WTC11 (cell line): ENCODE measurements around the gene SHTN1. TPM values are rescaled to one million over a fixed set of nuclear protein-coding genes. Genes with fewer than 3 reads are reported as not detected.

Experiments
- ATAC-seq: fragments of 200-7000 bp; cut with Tn5 transposase; 2 replicates; pipeline ENCODE4 v1.10.0; 2021; ENCODE audit warnings: mild to moderate bottlenecking, moderate library complexity
- CTCF ChIA-PET: fragments of 300-600 bp; sonication (Branson Sonifier 250); formaldehyde crosslinking; loops from one replicate; lab custom pipeline; 2021; ENCODE audit warnings: antibody characterized with exemption; lab: Charles Lee
- POLR2A ChIA-PET: fragments of 350-600 bp; sonication (Branson Sonifier 250); formaldehyde crosslinking; loops from one replicate; lab custom pipeline; 2021; ENCODE audit warnings: antibody characterized with exemption; lab: Charles Lee
- DNase-seq: peaks from one replicate; pipeline ENCODE4 v3.0.0; 2021; ENCODE audit warnings: low spot score
- H3K27ac Mint-ChIP-seq: 2 replicates; pipeline ENCODE4 v1.8.0; 2021; ENCODE audit warnings: mixed read lengths
- H3K27me3 Mint-ChIP-seq: 2 replicates; pipeline ENCODE4 v1.8.0; 2021; ENCODE audit warnings: low read depth, mild to moderate bottlenecking, moderate library complexity, mixed read lengths
- H3K36me3 Mint-ChIP-seq: 2 replicates; pipeline ENCODE4 v1.8.0; 2021; ENCODE audit warnings: mixed read lengths
- H3K4me1 Mint-ChIP-seq: 2 replicates; pipeline ENCODE4 v1.8.0; 2022; ENCODE audit warnings: mixed read lengths
- H3K4me3 Mint-ChIP-seq: 2 replicates; pipeline ENCODE4 v1.8.0; 2021; ENCODE audit warnings: mild to moderate bottlenecking, moderate library complexity, mixed read lengths
- H3K9me3 Mint-ChIP-seq: 2 replicates; pipeline ENCODE4 v1.8.0; 2021; ENCODE audit warnings: mixed read lengths
- AR ChIP-seq: fragments of 250-450 bp; sonication (Bioruptor Pico); IDR thresholded peaks from 2 replicates; pipeline ENCODE4 v1.9.0; 2021; ENCODE audit warnings: mild to moderate bottlenecking
- CREM ChIP-seq: sonication (generic); formaldehyde crosslinking; IDR thresholded peaks from 2 replicates; pipeline ENCODE4 v1.8.1; 2022; ENCODE audit warnings: mild to moderate bottlenecking, missing genetic modification reagents, moderate library complexity
- CTCF ChIP-seq: fragments of 200-600 bp; IDR thresholded peaks from 2 replicates; pipeline ENCODE4 v1.8.0; 2022; ENCODE audit warnings: antibody characterized with exemption
- ELF4 ChIP-seq: sonication (generic); formaldehyde crosslinking; IDR thresholded peaks from 2 replicates; pipeline ENCODE4 v1.8.1; 2022; ENCODE audit warnings: low read depth, mild to moderate bottlenecking, moderate library complexity, missing genetic modification reagents
- ERG ChIP-seq: fragments of 250-450 bp; sonication (Bioruptor Pico); IDR thresholded peaks from 2 replicates; pipeline ENCODE4 v1.8.0; 2021; ENCODE audit warnings: mild to moderate bottlenecking
- GABPB1 ChIP-seq: sonication (generic); formaldehyde crosslinking; IDR thresholded peaks from 2 replicates; pipeline ENCODE4 v1.8.1; 2023; ENCODE audit warnings: mild to moderate bottlenecking, missing genetic modification reagents
- HMGA2 ChIP-seq: fragments of 250-450 bp; sonication (Bioruptor Pico); IDR thresholded peaks from 2 replicates; pipeline ENCODE4 v1.4.0; 2021; ENCODE audit warnings: mild to moderate bottlenecking, moderate library complexity
- JUN ChIP-seq: sonication (generic); formaldehyde crosslinking; IDR thresholded peaks from 2 replicates; pipeline ENCODE4 v1.8.0; 2023; ENCODE audit warnings: mild to moderate bottlenecking, missing genetic modification reagents
- KAT7 ChIP-seq: sonication (generic); formaldehyde crosslinking; IDR thresholded peaks from 2 replicates; pipeline ENCODE4 v1.8.1; 2023; ENCODE audit warnings: missing genetic modification reagents, mild to moderate bottlenecking, borderline replicate concordance
- MXD4 ChIP-seq: fragments of 250-450 bp; sonication (Bioruptor Pico); IDR thresholded peaks from 2 replicates; pipeline ENCODE4 v1.8.0; 2021; ENCODE audit warnings: mild to moderate bottlenecking, moderate library complexity, borderline replicate concordance
- MYBL2 ChIP-seq: sonication (generic); formaldehyde crosslinking; IDR thresholded peaks from 2 replicates; pipeline ENCODE4 v1.8.1; 2023; ENCODE audit warnings: mild to moderate bottlenecking, moderate library complexity, missing genetic modification reagents
- NFYB ChIP-seq: sonication (generic); formaldehyde crosslinking; conservative IDR thresholded peaks from 2 replicates; pipeline ENCODE4 v1.8.0; 2022; ENCODE audit warnings: low read depth, missing genetic modification reagents
- NR3C1 ChIP-seq: sonication (generic); formaldehyde crosslinking; conservative IDR thresholded peaks from 2 replicates; pipeline ENCODE4 v1.8.1; 2023; ENCODE audit warnings: low read depth, mild to moderate bottlenecking, missing genetic modification reagents
- OVOL2 ChIP-seq: fragments of 250-450 bp; sonication (Bioruptor Pico); IDR thresholded peaks from 2 replicates; pipeline ENCODE4 v1.9.0; 2021; ENCODE audit warnings: mild to moderate bottlenecking, borderline replicate concordance
- STAT6 ChIP-seq: sonication (generic); formaldehyde crosslinking; conservative IDR thresholded peaks from 2 replicates; pipeline ENCODE4 v1.8.1; 2023; ENCODE audit warnings: mild to moderate bottlenecking, low read depth, missing genetic modification reagents, moderate library complexity
- TEAD4 ChIP-seq: sonication (generic); formaldehyde crosslinking; IDR thresholded peaks from 2 replicates; pipeline ENCODE4 v1.8.0; 2022; ENCODE audit warnings: mild to moderate bottlenecking, missing genetic modification reagents
- USF2 ChIP-seq: sonication (generic); formaldehyde crosslinking; IDR thresholded peaks from 2 replicates; pipeline ENCODE4 v1.8.1; 2023; ENCODE audit warnings: mild to moderate bottlenecking, missing genetic modification reagents, moderate library complexity
- ZBTB21 ChIP-seq: sonication (generic); formaldehyde crosslinking; IDR thresholded peaks from 2 replicates; pipeline ENCODE4 v1.8.1; 2023; ENCODE audit warnings: mild to moderate bottlenecking, missing genetic modification reagents, borderline replicate concordance
- ZNF263 ChIP-seq: sonication (generic); formaldehyde crosslinking; IDR thresholded peaks from 2 replicates; pipeline ENCODE4 v1.8.1; 2022; ENCODE audit warnings: low read depth, mild to moderate bottlenecking, moderate library complexity, missing genetic modification reagents
- ZNF396 ChIP-seq: fragments of 250-450 bp; sonication (Bioruptor Pico); IDR thresholded peaks from 2 replicates; pipeline ENCODE4 v1.8.0; 2021; ENCODE audit warnings: mild to moderate bottlenecking, moderate library complexity, borderline replicate concordance
- ZNF416 ChIP-seq: fragments of 250-450 bp; sonication (Bioruptor Pico); IDR thresholded peaks from 2 replicates; pipeline ENCODE4 v1.9.0; 2021; ENCODE audit warnings: mild to moderate bottlenecking, inconsistent platforms
- ZNF423 ChIP-seq: fragments of 250-450 bp; sonication (Bioruptor Pico); IDR thresholded peaks from 2 replicates; pipeline ENCODE4 v2.1.2; 2022; ENCODE audit warnings: mild to moderate bottlenecking, moderate library complexity
- total RNA-seq: library from RNA; stranded (reverse); gene quantifications from 3 replicates; pipeline ENCODE4 v1.2.3, GENCODE V29; 2021

Gene SHTN1
- total RNA-seq, 1 experiment from 2014 or later = 11.0 TPM

- TF ChIP-seq USF2 = no peak
- TF ChIP-seq CREM = no peak
- TF ChIP-seq AR (CRISPR knock-in tag) = no peak
- no peak for TF ChIP-seq ZNF263 (CRISPR knock-in tag)
- no peak for TF ChIP-seq ZNF396 (CRISPR knock-in tag)
- no peak for TF ChIP-seq KAT7
- TF ChIP-seq ZNF416 (CRISPR knock-in tag) = no peak
Observed at GRCh38 chr10:117000580-117000979, 4.4 kb downstream of the SHTN1 start (continued).

- H3K27ac Mint-ChIP-seq = no peak overlapping the region
- ATAC-seq = no peak
- TF ChIP-seq MYBL2 (CRISPR knock-in tag) = no peak
- no peak for TF ChIP-seq MXD4 (CRISPR knock-in tag)
- no peak for TF ChIP-seq CTCF
- TF ChIP-seq OVOL2 (CRISPR knock-in tag) = no peak
- CTCF ChIA-PET = no interaction called here
- H3K27me3 Mint-ChIP-seq = peaks cover 37% of the 10 kb centered on the region
- H3K4me1 Mint-ChIP-seq = peaks cover 12% of the 10 kb centered on the region
- no peak for DNase-seq
- POLR2A ChIA-PET = no interaction called here
- peaks cover 7% of the 10 kb centered on the region; the same call in 1 of the 2 replicates for H3K9me3 Mint-ChIP-seq
- H3K36me3 Mint-ChIP-seq = no peaks in the 10 kb centered on the region
- no peak overlapping the region for H3K4me3 Mint-ChIP-seq
Observed at GRCh38 chr10:116998172-116998571, 6.8 kb downstream of the SHTN1 start.

- Mint-ChIP-seq H3K27me3 (peaks cover 40% of the 10 kb centered on the region), H3K36me3 (no peaks in the 10 kb centered on the region), H3K27ac (no peak overlapping the region), H3K4me3 (no peak overlapping the region), H3K9me3 (peaks cover 7% of the 10 kb centered on the region; the same call in 1 of the 2 replicates), H3K4me1 (peaks cover 19% of the 10 kb centered on the region)
- CTCF ChIA-PET = no interaction called here
- ATAC-seq (no peak), DNase-seq (no peak)
- POLR2A ChIA-PET = no interaction called here
- TF ChIP-seq ZNF423 (CRISPR knock-in tag) (no peak), NFYB (CRISPR knock-in tag) (no peak)
Observed at GRCh38 chr10:116997015-116997414, 8.0 kb downstream of the SHTN1 start.

- POLR2A ChIA-PET = no interaction called here
- DNase-seq = no peak
- TF ChIP-seq ELF4 (CRISPR knock-in tag) (no peak), NFYB (CRISPR knock-in tag) (no peak), TEAD4 (no peak), HMGA2 (no peak), STAT6 (CRISPR knock-in tag) (no peak), ERG (CRISPR knock-in tag) (no peak), JUN (CRISPR knock-in tag) (no peak), ZBTB21 (no peak), GABPB1 (CRISPR knock-in tag) (no peak), NR3C1 (CRISPR knock-in tag) (no peak)
Observed at GRCh38 chr10:116995648-116996047, 9.3 kb downstream of the SHTN1 start.

More at GRCh38 chr10:116995648-116996047, 9.3 kb downstream of the SHTN1 start:
- H3K4me1 Mint-ChIP-seq = peaks cover 28% of the 10 kb centered on the region
- peak; percentile 66 for ATAC-seq
- no peaks in the 10 kb centered on the region for H3K36me3 Mint-ChIP-seq
- no peak overlapping the region for H3K4me3 Mint-ChIP-seq
- CTCF ChIA-PET = interaction anchor here (1.2 to 1.5 kb wide), 2 partner anchors 9 to 179 kb away, joined by 3 to 4 read pairs; partner anchors contain the start of gene SHTN1
- no peak overlapping the region for H3K27ac Mint-ChIP-seq
- H3K9me3 Mint-ChIP-seq = peaks cover 7% of the 10 kb centered on the region; the same call in 1 of the 2 replicates
- H3K27me3 Mint-ChIP-seq = peaks cover 54% of the 10 kb centered on the region
